GM13977 (cell line): ENCODE measurements around the gene POFUT2.

Experiments
- DNase-seq: peaks from one replicate; pipeline ENCODE4 v3.0.0; 2012; ENCODE audit warnings: low spot score
- in situ Hi-C: fragments of 300-500 bp; cut with MboI; formaldehyde crosslinking; loops from one replicate; pipeline ENCODE4 v1.12.0; 2022; ENCODE audit warnings: low sequenced_read_pairs, low pct_unique_long_range_greater_than_20kb, mixed read lengths, inconsistent platforms; ENCODE audit not compliant: unreplicated experiment
- TF ChIP-seq, protein P1 (sequence below): IDR thresholded peaks from 2 replicates; pipeline ENCODE4 v1.5.1; 2012; ENCODE audit warnings: mild to moderate bottlenecking, control low read depth; ENCODE audit not compliant: insufficient read depth; ENCODE audit errors: extremely low read depth, missing control alignments

Gene POFUT2

DNA sequence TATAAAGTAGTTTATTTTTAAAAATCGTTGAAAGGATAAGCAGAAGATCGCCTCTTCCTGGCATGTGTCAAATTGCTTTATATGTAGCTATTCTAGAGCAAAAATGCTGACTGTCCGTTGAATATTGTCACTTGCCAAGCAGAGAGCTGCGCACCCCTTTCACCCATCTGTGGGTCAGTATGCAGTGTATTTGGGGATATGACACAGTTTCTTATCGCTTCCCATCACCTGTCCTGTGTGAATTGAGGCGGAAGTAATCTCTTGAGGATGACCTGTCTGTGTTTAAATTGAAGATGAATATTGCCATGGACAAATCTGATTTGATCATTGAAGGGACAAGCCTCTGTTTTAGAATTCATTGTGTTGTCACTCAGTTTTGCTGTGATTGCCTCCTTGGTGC lies 52.2 kb downstream of the POFUT2 start:
- in situ Hi-C loops, result no loop called here
- TF ChIP-seq, protein P1, sequence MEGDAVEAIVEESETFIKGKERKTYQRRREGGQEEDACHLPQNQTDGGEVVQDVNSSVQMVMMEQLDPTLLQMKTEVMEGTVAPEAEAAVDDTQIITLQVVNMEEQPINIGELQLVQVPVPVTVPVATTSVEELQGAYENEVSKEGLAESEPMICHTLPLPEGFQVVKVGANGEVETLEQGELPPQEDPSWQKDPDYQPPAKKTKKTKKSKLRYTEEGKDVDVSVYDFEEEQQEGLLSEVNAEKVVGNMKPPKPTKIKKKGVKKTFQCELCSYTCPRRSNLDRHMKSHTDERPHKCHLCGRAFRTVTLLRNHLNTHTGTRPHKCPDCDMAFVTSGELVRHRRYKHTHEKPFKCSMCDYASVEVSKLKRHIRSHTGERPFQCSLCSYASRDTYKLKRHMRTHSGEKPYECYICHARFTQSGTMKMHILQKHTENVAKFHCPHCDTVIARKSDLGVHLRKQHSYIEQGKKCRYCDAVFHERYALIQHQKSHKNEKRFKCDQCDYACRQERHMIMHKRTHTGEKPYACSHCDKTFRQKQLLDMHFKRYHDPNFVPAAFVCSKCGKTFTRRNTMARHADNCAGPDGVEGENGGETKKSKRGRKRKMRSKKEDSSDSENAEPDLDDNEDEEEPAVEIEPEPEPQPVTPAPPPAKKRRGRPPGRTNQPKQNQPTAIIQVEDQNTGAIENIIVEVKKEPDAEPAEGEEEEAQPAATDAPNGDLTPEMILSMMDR, result no peak
- DNase-seq, result no peak

DNA sequence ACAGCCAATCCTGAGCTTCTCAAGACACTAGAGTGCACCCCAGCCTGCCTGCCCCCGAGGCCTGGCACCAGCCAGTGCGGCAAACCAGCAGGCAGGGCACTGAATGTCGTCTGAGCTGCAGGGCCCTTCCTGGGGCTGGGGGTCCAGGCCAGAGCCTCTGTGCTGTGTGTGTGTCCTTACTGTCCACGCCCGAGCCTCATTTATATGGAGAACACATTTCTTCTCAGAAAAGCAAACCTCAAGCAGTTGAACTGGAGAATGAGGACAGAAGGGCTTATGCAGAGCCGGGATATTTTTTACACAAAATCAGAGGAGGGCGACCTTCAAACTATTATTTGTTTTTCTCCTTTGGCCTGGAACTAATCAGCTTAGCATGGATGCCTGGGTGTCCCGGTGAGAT lies 52.7 kb downstream of the POFUT2 start:
- in situ Hi-C loops, result no loop called here
- TF ChIP-seq, protein P1, result no peak
- no peak for DNase-seq

DNA sequence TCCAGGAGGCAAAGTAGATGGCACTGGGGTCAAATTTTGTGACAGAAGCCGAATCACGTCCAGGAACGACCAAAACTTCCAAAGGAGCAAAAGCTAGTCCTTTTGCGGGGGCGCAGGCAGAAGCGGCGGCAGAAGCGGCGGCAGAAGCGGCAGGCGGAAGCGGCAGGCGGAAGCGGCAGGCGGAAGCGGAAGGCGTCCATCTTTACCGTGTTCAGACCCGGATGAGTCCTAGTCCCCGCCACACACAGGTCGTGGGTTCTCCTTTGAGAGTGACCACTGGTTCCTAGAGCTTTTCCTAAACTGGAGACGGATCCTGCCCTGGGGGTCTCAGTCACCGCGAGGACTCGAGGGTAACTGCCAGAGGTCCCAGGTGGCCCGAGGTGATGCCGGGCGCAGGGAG lies 53.6 kb downstream of the POFUT2 start:
- DNase-seq, result no peak
- in situ Hi-C loops, result no loop called here
- TF ChIP-seq, protein P1, result no peak

DNA sequence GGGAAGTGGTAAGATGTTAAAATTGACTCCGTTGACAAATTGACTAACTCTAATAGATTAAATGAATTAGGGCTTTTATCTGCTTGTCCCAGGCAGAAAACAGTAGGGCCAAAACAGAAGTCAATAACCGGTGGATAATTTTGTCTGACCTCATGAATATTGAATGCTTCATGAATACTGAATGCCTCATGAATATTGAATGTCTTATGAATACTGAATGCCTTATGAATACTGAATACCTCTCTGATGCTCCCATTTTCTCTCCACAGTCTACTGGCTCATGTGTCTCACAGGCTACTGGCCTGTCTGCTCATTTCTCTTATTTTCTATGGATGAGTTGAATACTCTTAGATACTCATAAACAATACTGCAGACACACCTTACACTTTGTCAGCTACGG lies 56.0 kb downstream of the POFUT2 start:
- DNase-seq, result no peak
- TF ChIP-seq, protein P1, result no peak
- in situ Hi-C loops, result no loop called here

DNA sequence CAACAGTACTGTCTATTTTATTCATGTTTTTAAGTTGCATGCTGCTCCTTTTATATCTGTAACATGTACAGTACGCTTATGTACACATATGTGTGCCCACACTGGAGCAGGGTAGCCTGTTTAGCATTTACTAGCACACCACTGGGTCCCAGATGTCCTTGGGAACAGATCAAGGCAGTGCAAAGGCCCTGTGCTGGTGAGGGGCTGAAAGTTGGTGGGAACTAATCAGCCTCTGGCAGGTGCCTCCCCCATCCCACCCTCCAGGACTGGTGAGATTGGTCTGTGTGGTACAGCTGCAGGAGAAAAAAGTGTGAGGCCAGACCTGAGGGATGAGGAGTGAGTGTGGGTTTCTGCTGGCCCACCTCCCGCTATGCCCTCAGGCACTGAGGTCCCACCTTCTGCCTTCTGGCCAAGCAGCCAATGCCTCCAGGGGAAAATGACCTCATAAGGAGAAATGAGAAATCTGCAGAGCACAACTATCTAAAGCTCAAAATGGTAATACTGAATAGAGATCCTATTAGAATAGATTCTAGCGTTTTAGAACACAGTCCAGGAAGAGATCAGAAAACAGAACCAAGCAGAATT lies 58.9 kb downstream of the POFUT2 start:
- in situ Hi-C loops, result no loop called here
- no peak for DNase-seq
- TF ChIP-seq, protein P1, result no peak

DNA sequence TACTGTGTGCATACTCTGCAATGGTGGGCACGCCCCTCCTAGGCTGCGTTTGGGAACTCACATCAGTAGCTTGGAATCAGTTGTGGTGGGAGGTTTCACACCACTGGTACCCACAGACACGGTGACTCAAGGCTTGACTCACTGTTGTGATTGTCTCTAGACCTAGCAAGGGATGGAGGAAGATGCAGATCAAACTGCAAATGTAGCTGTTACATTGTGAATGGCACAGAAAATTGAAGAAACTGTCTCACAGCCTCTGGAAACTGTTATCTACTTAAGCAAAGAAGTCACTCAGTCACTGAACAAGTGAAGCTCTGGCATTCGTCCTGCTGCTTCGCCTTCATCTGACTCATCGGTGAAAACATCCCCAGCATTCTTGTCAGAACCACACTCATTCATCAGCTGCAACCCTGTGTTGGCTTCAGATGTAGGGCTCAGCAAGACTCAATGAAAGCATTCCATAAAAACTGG lies 59.5 kb downstream of the POFUT2 start:
- in situ Hi-C loops, result no loop called here
- TF ChIP-seq, protein P1, result no peak
- DNase-seq, result no peak
